Hepatocyte (in vitro differentiated cells): Measurements from ENCODE around the gene AHNAK. TPM values are rescaled to one million over a fixed set of nuclear protein-coding genes. Genes with fewer than 3 reads are reported as not detected.
"Not testable (repeated sequence)": the region's sequence is repeated elsewhere in the genome, so short reads cannot be mapped to it uniquely, and the experiment has no call there.

ENCODE experiments used
- DNase-seq: peaks from one replicate; pipeline ENCODE4 v3.0.0-alpha.2; 2016; ENCODE audit warnings: low spot score
- H2AFZ ChIP-seq: fragments of 200-600 bp; sonication (generic); 2 replicates; pipeline ENCODE4 v1.6.0; 2016; ENCODE audit warnings: antibody characterized with exemption, mild to moderate bottlenecking
- H3K27ac ChIP-seq: fragments of 200-600 bp; sonication (generic); 2 replicates; pipeline ENCODE4 v1.5.1; 2016; ENCODE audit warnings: mild to moderate bottlenecking
- H3K27me3 ChIP-seq: fragments of 200-600 bp; sonication (generic); 2 replicates; pipeline ENCODE4 v1.6.1; 2016
- H3K36me3 ChIP-seq: fragments of 200-600 bp; sonication (generic); replicated peaks from 2 replicates; pipeline ENCODE4 v1.5.1; 2016; ENCODE audit warnings: low read depth; ENCODE audit not compliant: insufficient read depth
- H3K4me1 ChIP-seq: fragments of 200-600 bp; sonication (generic); 2 replicates; pipeline ENCODE4 v1.5.1; 2016; ENCODE audit warnings: mild to moderate bottlenecking, moderate library complexity; ENCODE audit not compliant: insufficient read depth
- H3K4me2 ChIP-seq: fragments of 200-600 bp; sonication (generic); 2 replicates; pipeline ENCODE4 v1.6.0; 2016
- H3K4me3 ChIP-seq: fragments of 200-600 bp; sonication (generic); 2 replicates; pipeline ENCODE4 v1.5.1; 2016; ENCODE audit warnings: mild to moderate bottlenecking
- H3K79me2 ChIP-seq: fragments of 200-600 bp; sonication (generic); 2 replicates; pipeline ENCODE4 v1.6.0; 2017; ENCODE audit warnings: mild to moderate bottlenecking
- H3K9me2 ChIP-seq: fragments of 200-600 bp; sonication (generic); replicated peaks from 2 replicates; pipeline ENCODE4 v1.6.0; 2017; ENCODE audit warnings: mild to moderate bottlenecking; ENCODE audit not compliant: insufficient read depth
- H3K9me3 ChIP-seq: fragments of 200-600 bp; sonication (generic); 2 replicates; pipeline ENCODE4 v1.5.1; 2016; ENCODE audit warnings: low read depth, mild to moderate bottlenecking
- H4K20me1 ChIP-seq: fragments of 200-600 bp; sonication (generic); 2 replicates; pipeline ENCODE4 v1.6.0; 2016; ENCODE audit warnings: mild to moderate bottlenecking; ENCODE audit not compliant: insufficient read depth, poor library complexity, severe bottlenecking
- CTCF ChIP-seq: fragments of 200-600 bp; sonication (generic); IDR thresholded peaks from 2 replicates; pipeline ENCODE4 v1.5.1; 2016; ENCODE audit warnings: antibody characterized with exemption, mild to moderate bottlenecking; ENCODE audit not compliant: poor library complexity
- EZH2 ChIP-seq: fragments of 200-600 bp; sonication (generic); IDR thresholded peaks from 2 replicates; pipeline ENCODE4 v1.6.1; 2016; ENCODE audit warnings: antibody characterized with exemption, mild to moderate bottlenecking, borderline replicate concordance
- EZH2phosphoT487 ChIP-seq: fragments of 200-600 bp; sonication (generic); IDR thresholded peaks from one replicate; pipeline ENCODE4 v1.6.1; 2018; ENCODE audit warnings: antibody characterized with exemption, mild to moderate bottlenecking, low read depth, moderate library complexity; ENCODE audit not compliant: unreplicated experiment, severe bottlenecking
- WGBS: methylation state at CpG from one replicate; pipeline ENCODE4 v1.1.6; 2016; ENCODE audit warnings: low lambda C conversion rate; ENCODE audit errors: missing lambda C conversion rate; 5-methylcytosine and 5-hydroxymethylcytosine counted together
- polyA plus RNA-seq: library from polyadenylated mRNA; unstranded; fragments of >200 nt; fragmentation: Nextera tagmentation; extraction: Ambion mirVana; gene quantifications from 2 replicates; pipeline ENCODE4 v1.2.1, GENCODE V29; 2016
- total RNA-seq: library from RNA; depleted of rRNA; stranded (reverse); fragments of >200 nt; gene quantifications from 2 replicates; pipeline ENCODE4 v1.2.3, GENCODE V29; 2014

AHNAK gene
- total and polyA plus RNA-seq, 2 experiments from 2014 or later = 47.6 to 237 TPM

- Histone ChIP-seq H3K4me1 (peaks cover 31% of the 10 kb centered on the region), H3K4me2 (peak within 1 kb of the TSS; percentile 87), H2AFZ (peak within 1 kb of the TSS; percentile 42), H3K27ac (peak within 1 kb of the TSS; percentile 89), H3K4me3 (peak within 1 kb of the TSS; percentile 56), H4K20me1 (peaks cover 18% of the 10 kb centered on the region), H3K79me2 (peaks cover 64% of the 10 kb centered on the region), H3K9me3 (no peaks in the 10 kb centered on the region), H3K27me3 (no peaks in the 10 kb centered on the region), H3K9me2 (no peaks in the 10 kb centered on the region), H3K36me3 (no peaks in the 10 kb centered on the region)
- TF ChIP-seq EZH2phosphoT487 (no peak), EZH2 (no peak), CTCF (no peak)
- DNase-seq = peak; percentile 100
- under 1% methylated on average over 41 of the region's 46 CpGs for WGBS
These were observed 27.2 kb upstream of the AHNAK start, which contains the start of gene EEF1G for GRCh38 chr11:62573592-62574362. EEF1G (minus strand) TSS chr11:62573891; CDS start chr11:62573842, 49 bp downstream.

GRCh38 chr11:62573006-62573591 lies 26.5 kb upstream of the AHNAK start:
- Histone ChIP-seq H3K4me1 (peaks cover 31% of the 10 kb centered on the region), H3K27me3 (no peaks in the 10 kb centered on the region), H3K36me3 (no peaks in the 10 kb centered on the region)

GRCh38 chr11:62572431-62572830 lies 25.8 kb upstream of the AHNAK start:
- DNase-seq = no peak
- no peaks in the 10 kb centered on the region for H3K9me2 ChIP-seq
- no peaks in the 10 kb centered on the region for H3K36me3 ChIP-seq
- H2AFZ ChIP-seq = no peak overlapping the region
- H3K79me2 ChIP-seq = peaks cover 75% of the 10 kb centered on the region
- no peak overlapping the region for H3K27ac ChIP-seq
- H4K20me1 ChIP-seq = peaks cover 22% of the 10 kb centered on the region
- no peaks in the 10 kb centered on the region for H3K27me3 ChIP-seq
- 72% methylated on average over 12 of the region's 12 CpGs for WGBS
- H3K4me1 ChIP-seq = peaks cover 31% of the 10 kb centered on the region
- TF ChIP-seq CTCF (no peak), EZH2phosphoT487 (no peak), EZH2 (no peak)
- no peaks in the 10 kb centered on the region for H3K9me3 ChIP-seq
- H3K4me3 ChIP-seq = peak overlapping the region; percentile 48
- peak overlapping the region; percentile 87 for H3K4me2 ChIP-seq

More at GRCh38 chr11:62573006-62573591, 26.5 kb upstream of the AHNAK start:
- WGBS = 1% methylated on average over 33 of the region's 33 CpGs
- H3K4me2 ChIP-seq = peak overlapping the region; percentile 87
- H4K20me1 ChIP-seq = peaks cover 18% of the 10 kb centered on the region
- peak overlapping the region; percentile 73 for H3K27ac ChIP-seq
- peak overlapping the region; percentile 41 for H2AFZ ChIP-seq
- H3K79me2 ChIP-seq = peaks cover 70% of the 10 kb centered on the region
- no peaks in the 10 kb centered on the region for H3K9me2 ChIP-seq
- TF ChIP-seq CTCF (no peak), EZH2 (no peak), EZH2phosphoT487 (no peak)
- H3K9me3 ChIP-seq = no peaks in the 10 kb centered on the region
- DNase-seq = peak; percentile 36
- H3K4me3 ChIP-seq = peak overlapping the region; percentile 48

- Histone ChIP-seq H3K4me2 (peak overlapping the region; percentile 87), H4K20me1 (peaks cover 25% of the 10 kb centered on the region), H3K4me1 (peaks cover 26% of the 10 kb centered on the region), H3K79me2 (peaks cover 82% of the 10 kb centered on the region)
- H3K27me3 ChIP-seq, H3K4me3 ChIP-seq, H3K27ac ChIP-seq, DNase-seq, H2AFZ ChIP-seq, H3K9me3 ChIP-seq, H3K9me2 ChIP-seq, H3K36me3 ChIP-seq: not testable (repeated sequence)
- 96% methylated on average over 5 of the region's 5 CpGs for WGBS
These were observed 24.9 kb upstream of the AHNAK start for GRCh38 chr11:62571493-62571892.

- not testable (repeated sequence) for H3K4me2 ChIP-seq, H3K27ac ChIP-seq, H3K36me3 ChIP-seq, H3K27me3 ChIP-seq, H2AFZ ChIP-seq, H3K4me3 ChIP-seq, H3K9me3 ChIP-seq, DNase-seq, H3K9me2 ChIP-seq
- Histone ChIP-seq H4K20me1 (peaks cover 25% of the 10 kb centered on the region), H3K79me2 (peaks cover 86% of the 10 kb centered on the region), H3K4me1 (peaks cover 24% of the 10 kb centered on the region)
- WGBS = 96% methylated on average over 5 of the region's 5 CpGs
These were observed 24.3 kb upstream of the AHNAK start for GRCh38 chr11:62570903-62571302.
